Cardiac muscle cell (in vitro differentiated cells and primary cell): ENCODE data around the gene HDAC10. TPM values are rescaled to one million over a fixed set of nuclear protein-coding genes. Genes with fewer than 3 reads are reported as not detected.

ENCODE experiments used
- DNase-seq, 2 donors: peaks; one replicate each; pipeline versions ENCODE4 v3.0.0 to v3.0.0-alpha.2; 2010 to 2017; ENCODE audit warnings: low read depth in 1 of 2, low spot score in 1 of 2
- H3K27ac ChIP-seq: fragments of 200-600 bp; sonication (generic); 2 replicates; pipeline ENCODE4 v1.5.1; 2016
- H3K27me3 ChIP-seq: fragments of 200-600 bp; sonication (generic); 2 replicates; pipeline ENCODE4 v1.6.0; 2016; ENCODE audit warnings: control low read depth
- H3K36me3 ChIP-seq: fragments of 200-600 bp; sonication (generic); 2 replicates; pipeline ENCODE4 v1.5.1; 2016; ENCODE audit warnings: control low read depth
- H3K4me1 ChIP-seq: fragments of 200-600 bp; sonication (generic); 2 replicates; pipeline ENCODE4 v1.8.1; 2017; ENCODE audit warnings: low read depth, mild to moderate bottlenecking, mixed run types
- H3K4me3 ChIP-seq: fragments of 200-600 bp; sonication (generic); 2 replicates; pipeline ENCODE4 v1.5.1; 2016; ENCODE audit warnings: mild to moderate bottlenecking
- H3K9me3 ChIP-seq: fragments of 200-600 bp; sonication (generic); 2 replicates; pipeline ENCODE4 v1.5.1; 2017; ENCODE audit warnings: low read depth, mild to moderate bottlenecking, control low read depth
- polyA plus RNA-seq: library from polyadenylated mRNA; unstranded; fragments of >200 nt; fragmentation: Nextera tagmentation; extraction: Ambion mirVana; gene quantifications from 2 replicates; pipeline ENCODE4 v1.2.1, GENCODE V29; 2016
- total RNA-seq: library from RNA; depleted of rRNA; stranded (reverse); fragments of >200 nt; gene quantifications from 2 replicates; pipeline ENCODE4 v1.2.3, GENCODE V29; 2016
- TF ChIP-seq, protein P1 (sequence below): IDR thresholded peaks from 2 replicates; pipeline ENCODE4 v1.5.1; 2012; ENCODE audit warnings: low read depth, mild to moderate bottlenecking, low read length

The HDAC10 gene
- total and polyA plus RNA-seq, 2 experiments from 2014 or later = 19.8 to 57.3 TPM

DNA sequence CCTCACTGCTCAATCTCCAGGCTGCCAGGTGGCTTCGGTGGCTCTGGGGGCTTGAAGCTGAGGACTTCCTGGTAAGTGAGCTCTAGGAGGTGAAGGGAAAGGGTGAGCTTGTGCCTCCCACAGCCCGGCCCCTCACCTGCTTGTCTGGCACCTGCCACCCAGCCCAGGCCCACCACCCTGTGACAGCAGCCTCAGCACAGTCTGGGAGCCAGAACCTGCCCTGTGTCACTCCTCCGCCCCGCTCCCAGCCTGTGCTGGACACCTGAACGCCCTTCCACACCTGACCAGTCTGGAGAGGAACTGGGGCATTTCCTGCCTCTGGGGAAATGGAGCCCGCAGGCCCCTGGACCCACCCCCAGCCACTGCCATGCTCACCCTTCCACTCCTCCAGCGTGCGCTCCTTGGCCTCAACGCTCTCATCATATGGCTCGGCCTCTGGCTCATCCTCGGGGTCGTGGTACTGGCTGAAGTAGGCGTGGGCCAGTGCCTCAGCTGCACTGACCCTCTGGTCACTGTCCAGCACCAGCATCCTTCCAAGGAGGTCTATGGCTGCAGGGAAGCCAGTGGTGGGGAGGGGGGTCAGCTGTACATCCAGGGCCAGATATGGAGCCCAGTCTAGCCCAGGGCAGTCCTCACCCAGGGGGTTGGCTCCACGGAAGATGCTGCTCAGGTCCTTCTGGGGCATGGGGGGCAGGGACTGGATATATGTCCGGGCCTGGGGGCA is 14.0 kb upstream of the HDAC10 start:
- Histone ChIP-seq H3K36me3 (no peaks in the 10 kb centered on the region), H3K27me3 (peaks cover 52% of the 10 kb centered on the region), H3K4me3 (no peak overlapping the region), H3K4me1 (no peaks in the 10 kb centered on the region), H3K27ac (no peak overlapping the region), H3K9me3 (no peaks in the 10 kb centered on the region)
- DNase-seq = no peak
- TF ChIP-seq, protein P1, sequence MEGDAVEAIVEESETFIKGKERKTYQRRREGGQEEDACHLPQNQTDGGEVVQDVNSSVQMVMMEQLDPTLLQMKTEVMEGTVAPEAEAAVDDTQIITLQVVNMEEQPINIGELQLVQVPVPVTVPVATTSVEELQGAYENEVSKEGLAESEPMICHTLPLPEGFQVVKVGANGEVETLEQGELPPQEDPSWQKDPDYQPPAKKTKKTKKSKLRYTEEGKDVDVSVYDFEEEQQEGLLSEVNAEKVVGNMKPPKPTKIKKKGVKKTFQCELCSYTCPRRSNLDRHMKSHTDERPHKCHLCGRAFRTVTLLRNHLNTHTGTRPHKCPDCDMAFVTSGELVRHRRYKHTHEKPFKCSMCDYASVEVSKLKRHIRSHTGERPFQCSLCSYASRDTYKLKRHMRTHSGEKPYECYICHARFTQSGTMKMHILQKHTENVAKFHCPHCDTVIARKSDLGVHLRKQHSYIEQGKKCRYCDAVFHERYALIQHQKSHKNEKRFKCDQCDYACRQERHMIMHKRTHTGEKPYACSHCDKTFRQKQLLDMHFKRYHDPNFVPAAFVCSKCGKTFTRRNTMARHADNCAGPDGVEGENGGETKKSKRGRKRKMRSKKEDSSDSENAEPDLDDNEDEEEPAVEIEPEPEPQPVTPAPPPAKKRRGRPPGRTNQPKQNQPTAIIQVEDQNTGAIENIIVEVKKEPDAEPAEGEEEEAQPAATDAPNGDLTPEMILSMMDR = no peak

GRCh38 chr22:50264104-50264745 is 13.2 kb upstream of the HDAC10 start:
- TF ChIP-seq, protein P1 = no peak
- DNase-seq = no peak
- Histone ChIP-seq H3K36me3 (no peaks in the 10 kb centered on the region), H3K4me1 (no peaks in the 10 kb centered on the region), H3K27me3 (peaks cover 44% of the 10 kb centered on the region), H3K27ac (no peak overlapping the region), H3K4me3 (no peak overlapping the region), H3K9me3 (no peaks in the 10 kb centered on the region)

DNA sequence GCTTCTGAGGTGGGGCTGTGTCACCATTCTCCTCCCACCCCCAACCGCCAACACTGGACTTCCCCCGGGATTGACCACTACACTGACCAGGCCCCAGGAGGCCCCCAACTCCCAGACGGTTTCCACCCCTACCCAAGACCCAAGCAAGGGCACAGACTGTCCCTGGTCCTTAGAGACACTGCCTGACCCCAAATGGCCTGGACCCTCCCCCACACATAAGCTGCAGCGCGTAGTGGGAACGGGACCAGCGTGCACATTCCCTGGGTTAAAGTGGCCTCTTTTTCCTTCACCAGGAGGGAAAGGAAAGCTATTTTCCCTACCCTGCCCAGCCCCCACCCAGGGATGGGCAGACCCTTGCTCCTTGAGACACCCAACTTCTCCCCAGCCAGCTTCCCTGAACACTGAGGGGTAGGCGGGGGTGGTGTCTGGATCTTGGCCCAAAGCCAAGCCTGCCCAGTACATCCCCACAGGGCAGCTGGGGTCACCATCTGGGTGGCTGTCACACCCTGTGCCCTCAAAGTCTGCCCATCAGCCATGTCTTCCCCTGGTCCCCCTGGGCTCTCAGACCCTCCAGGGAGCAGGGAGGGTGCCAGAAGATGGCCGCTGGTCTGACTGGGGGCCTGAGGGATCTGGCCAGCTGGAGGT is 12.0 kb upstream of the HDAC10 start:
- Histone ChIP-seq H3K9me3 (no peaks in the 10 kb centered on the region), H3K27ac (no peak overlapping the region), H3K36me3 (no peaks in the 10 kb centered on the region), H3K4me1 (no peaks in the 10 kb centered on the region), H3K27me3 (peaks cover 32% of the 10 kb centered on the region), H3K4me3 (no peak overlapping the region)
- TF ChIP-seq, protein P1 = no peak
- DNase-seq = no peak

GRCh38 chr22:50262460-50262911 is 11.4 kb upstream of the HDAC10 start:
- no peaks in the 10 kb centered on the region for H3K36me3 ChIP-seq
- H3K4me1 ChIP-seq = no peaks in the 10 kb centered on the region
- DNase-seq = no peak
- H3K27ac ChIP-seq = no peak overlapping the region
- no peak overlapping the region for H3K4me3 ChIP-seq
- peaks cover 26% of the 10 kb centered on the region for H3K27me3 ChIP-seq
- TF ChIP-seq, protein P1 = no peak
- H3K9me3 ChIP-seq = no peaks in the 10 kb centered on the region

GRCh38 chr22:50261615-50262459 is 10.8 kb upstream of the HDAC10 start, which contains the start of gene MAPK12:
MAPK12 (minus strand) TSS chr22:50261683; CDS start chr22:50261509, 174 bp downstream.
- Histone ChIP-seq H3K4me1 (no peaks in the 10 kb centered on the region), H3K27me3 (peaks cover 20% of the 10 kb centered on the region), H3K9me3 (no peaks in the 10 kb centered on the region), H3K27ac (no peak within 1 kb of the TSS), H3K4me3 (peak within 1 kb of the TSS; percentile 50), H3K36me3 (no peaks in the 10 kb centered on the region)
- DNase-seq = peak; percentile 68 to 82
- TF ChIP-seq, protein P1 = no peak
